Transverse colon (tissue), 4 donors: ENCODE data around the gene THAP6.

Experiments used
- EP300 ChIP-seq: sonication (generic); formaldehyde crosslinking; IDR thresholded peaks from one replicate; pipeline ENCODE4 v1.6.1; 2017; ENCODE audit warnings: antibody characterized with exemption, low read depth
- POLR2A ChIP-seq: fragments of 450-650 bp; IDR thresholded peaks from one replicate; pipeline ENCODE4 v1.6.1; 2016; ENCODE audit warnings: antibody characterized with exemption, mild to moderate bottlenecking, moderate library complexity
- POLR2AphosphoS5 ChIP-seq, 3 donors: sonication (generic); formaldehyde crosslinking; IDR thresholded peaks; one replicate each; pipeline ENCODE4 v1.6.1; 2016; ENCODE audit warnings: antibody characterized with exemption in 3 of 3
- TF ChIP-seq, protein P1 (sequence below), 5 experiments: fragments of 200-600 bp in 3 of 5; fragments of 450-650 bp in 2 of 5; sonication (generic) in 3 of 5; IDR thresholded peaks; 1 replicate in 2 of 5; 2 replicates in 3 of 5; pipeline ENCODE4 v1.5.1; 2016 to 2017; ENCODE audit warnings: antibody characterized with exemption in 5 of 5, inconsistent platforms in 3 of 5, mild to moderate bottlenecking in 2 of 5, moderate library complexity in 1 of 5

DNA sequence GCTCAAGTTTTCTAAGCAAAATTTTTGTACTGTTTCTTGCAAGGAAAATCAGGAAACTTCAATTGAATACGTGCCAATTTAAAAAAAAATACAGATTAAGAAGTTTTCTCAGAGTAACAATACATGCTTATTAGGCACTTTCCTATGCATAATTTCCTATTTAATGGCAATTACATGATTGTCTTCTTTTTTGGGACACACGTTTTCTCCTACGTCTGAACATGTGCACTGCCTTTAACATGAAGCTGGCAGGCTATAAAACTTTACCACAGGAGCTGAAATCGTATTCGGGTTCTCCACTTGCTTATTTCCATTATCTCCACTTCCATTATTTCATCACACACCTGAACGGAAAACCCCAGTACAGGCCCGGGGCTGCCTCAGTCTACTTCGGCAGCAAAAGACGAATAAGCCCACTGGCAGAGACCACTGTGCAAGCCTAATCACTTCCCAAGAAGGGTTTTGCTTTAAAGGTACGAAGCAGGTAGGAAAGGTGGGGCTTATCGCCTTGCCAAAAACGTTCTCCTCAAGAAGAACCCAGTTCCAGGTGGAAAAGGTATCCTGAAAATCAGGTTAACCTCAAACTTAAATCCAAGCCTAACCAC, 645 bp upstream of the THAP6 start:
- TF ChIP-seq, protein P1, sequence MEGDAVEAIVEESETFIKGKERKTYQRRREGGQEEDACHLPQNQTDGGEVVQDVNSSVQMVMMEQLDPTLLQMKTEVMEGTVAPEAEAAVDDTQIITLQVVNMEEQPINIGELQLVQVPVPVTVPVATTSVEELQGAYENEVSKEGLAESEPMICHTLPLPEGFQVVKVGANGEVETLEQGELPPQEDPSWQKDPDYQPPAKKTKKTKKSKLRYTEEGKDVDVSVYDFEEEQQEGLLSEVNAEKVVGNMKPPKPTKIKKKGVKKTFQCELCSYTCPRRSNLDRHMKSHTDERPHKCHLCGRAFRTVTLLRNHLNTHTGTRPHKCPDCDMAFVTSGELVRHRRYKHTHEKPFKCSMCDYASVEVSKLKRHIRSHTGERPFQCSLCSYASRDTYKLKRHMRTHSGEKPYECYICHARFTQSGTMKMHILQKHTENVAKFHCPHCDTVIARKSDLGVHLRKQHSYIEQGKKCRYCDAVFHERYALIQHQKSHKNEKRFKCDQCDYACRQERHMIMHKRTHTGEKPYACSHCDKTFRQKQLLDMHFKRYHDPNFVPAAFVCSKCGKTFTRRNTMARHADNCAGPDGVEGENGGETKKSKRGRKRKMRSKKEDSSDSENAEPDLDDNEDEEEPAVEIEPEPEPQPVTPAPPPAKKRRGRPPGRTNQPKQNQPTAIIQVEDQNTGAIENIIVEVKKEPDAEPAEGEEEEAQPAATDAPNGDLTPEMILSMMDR (IDR thresholded peaks at IDR 0.05), result no peak
- no peak for TF ChIP-seq POLR2A
- no peak for TF ChIP-seq EP300
- TF ChIP-seq POLR2AphosphoS5 (IDR thresholded peaks at IDR 0.05), result no peak
